GM23338 (cell line): ENCODE measurements around the gene PLXNC1. TPM values are rescaled to one million over a fixed set of nuclear protein-coding genes. Genes with fewer than 3 reads are reported as not detected.

Experiments used
- ATAC-seq: fragments of 200-7000 bp; cut with Tn5 transposase; 3 replicates; pipeline ENCODE4 v1.9.1; 2020
- DNase-seq: peaks from one replicate; pipeline ENCODE4 v3.0.0-alpha.2; 2015; ENCODE audit warnings: low spot score
- H2AFZ ChIP-seq: fragments of 200-600 bp; sonication (generic); 2 replicates; pipeline ENCODE4 v1.8.0; 2016; ENCODE audit warnings: antibody characterized with exemption, mild to moderate bottlenecking, moderate library complexity
- H3F3A ChIP-seq: fragments of 200-600 bp; sonication (generic); replicated peaks from 2 replicates; pipeline ENCODE4 v1.8.0; 2017; ENCODE audit warnings: antibody characterized with exemption, mixed run types, low read depth
- H3K27ac ChIP-seq: fragments of 200-600 bp; sonication (generic); 2 replicates; pipeline ENCODE4 v1.6.1; 2016; ENCODE audit warnings: low read depth
- H3K27me3 ChIP-seq: fragments of 200-600 bp; sonication (generic); 2 replicates; pipeline ENCODE4 v1.8.0; 2016; ENCODE audit warnings: mild to moderate bottlenecking, mixed run types, moderate library complexity; ENCODE audit not compliant: insufficient read depth
- H3K36me3 ChIP-seq: fragments of 200-600 bp; sonication (generic); 2 replicates; pipeline ENCODE4 v1.8.0; 2016; ENCODE audit warnings: mild to moderate bottlenecking; ENCODE audit not compliant: insufficient read depth
- H3K4me1 ChIP-seq: fragments of 200-600 bp; sonication (generic); 2 replicates; pipeline ENCODE4 v1.8.0; 2016; ENCODE audit warnings: mild to moderate bottlenecking, moderate library complexity; ENCODE audit not compliant: insufficient read depth
- H3K4me2 ChIP-seq: fragments of 200-600 bp; sonication (generic); 2 replicates; pipeline ENCODE4 v1.7.1; 2017; ENCODE audit warnings: mixed run types
- H3K4me3 ChIP-seq: fragments of 200-600 bp; sonication (generic); 2 replicates; pipeline ENCODE4 v1.6.1; 2016; ENCODE audit warnings: mixed run types
- H3K79me2 ChIP-seq: fragments of 200-600 bp; sonication (generic); replicated peaks from 2 replicates; pipeline ENCODE4 v1.8.0; 2017; ENCODE audit warnings: mild to moderate bottlenecking; ENCODE audit not compliant: insufficient read depth
- H3K9me2 ChIP-seq: fragments of 200-600 bp; sonication (generic); 2 replicates; pipeline ENCODE4 v1.8.0; 2017; ENCODE audit not compliant: insufficient read depth
- H4K20me1 ChIP-seq: fragments of 200-600 bp; sonication (generic); replicated peaks from 2 replicates; pipeline ENCODE4 v1.8.0; 2017; ENCODE audit warnings: mild to moderate bottlenecking; ENCODE audit not compliant: insufficient read depth
- H3K27ac Mint-ChIP-seq: 2 replicates; pipeline ENCODE4 v1.8.0; 2020; ENCODE audit warnings: inconsistent platforms, mild to moderate bottlenecking, moderate library complexity, mixed read lengths
- H3K27me3 Mint-ChIP-seq: 3 replicates; pipeline ENCODE4 v1.8.0; 2022; ENCODE audit warnings: low read depth, mild to moderate bottlenecking, moderate library complexity, mixed read lengths, inconsistent platforms; ENCODE audit not compliant: insufficient read depth, poor library complexity
- H3K36me3 Mint-ChIP-seq: 3 replicates; pipeline ENCODE4 v1.8.0; 2021; ENCODE audit warnings: low read depth, mild to moderate bottlenecking, inconsistent platforms, moderate library complexity, mixed read lengths
- H3K4me1 Mint-ChIP-seq: 3 replicates; pipeline ENCODE4 v1.8.0; 2020; ENCODE audit warnings: mild to moderate bottlenecking, inconsistent platforms, mixed read lengths
- H3K4me3 Mint-ChIP-seq: 3 replicates; pipeline ENCODE4 v1.8.0; 2021; ENCODE audit warnings: moderate library complexity, mild to moderate bottlenecking, inconsistent platforms, mixed read lengths
- H3K9me3 Mint-ChIP-seq: 3 replicates; pipeline ENCODE4 v1.8.0; 2020; ENCODE audit warnings: moderate library complexity, mild to moderate bottlenecking, inconsistent platforms, mixed read lengths
- EZH2 ChIP-seq: fragments of 200-600 bp; sonication (generic); IDR thresholded peaks from one replicate; pipeline ENCODE4 v1.8.0; 2017; ENCODE audit warnings: antibody characterized with exemption, mild to moderate bottlenecking, low read depth; ENCODE audit not compliant: unreplicated experiment
- EZH2phosphoT487 ChIP-seq: fragments of 200-600 bp; sonication (generic); IDR thresholded peaks from one replicate; pipeline ENCODE4 v1.8.1; 2018; ENCODE audit warnings: antibody characterized with exemption; ENCODE audit not compliant: unreplicated experiment
- NANOG ChIP-seq: IDR thresholded peaks from 2 replicates; pipeline ENCODE4 v1.6.1; 2016; ENCODE audit warnings: antibody characterized with exemption, borderline replicate concordance
- POLR2AphosphoS5 ChIP-seq: IDR thresholded peaks from 2 replicates; pipeline ENCODE4 v1.6.1; 2016; ENCODE audit warnings: antibody characterized with exemption, low read depth
- STAT1 ChIP-seq: IDR thresholded peaks from one replicate; pipeline ENCODE4 v1.6.1; 2016; ENCODE audit warnings: antibody characterized with exemption; ENCODE audit not compliant: unreplicated experiment
- ZNF114 ChIP-seq: fragments of 250-450 bp; sonication (Bioruptor Pico); IDR thresholded peaks from 2 replicates; pipeline ENCODE4 v1.5.0; 2020; ENCODE audit warnings: mild to moderate bottlenecking, moderate library complexity
- ZNF331 ChIP-seq: fragments of 250-450 bp; sonication (Bioruptor Pico); IDR thresholded peaks from 2 replicates; pipeline ENCODE4 v1.5.0; 2020; ENCODE audit warnings: low read depth, mild to moderate bottlenecking, moderate library complexity
- ZNF462 ChIP-seq: fragments of 250-450 bp; sonication (Bioruptor Pico); IDR thresholded peaks from 2 replicates; pipeline ENCODE4 v1.5.0; 2020; ENCODE audit warnings: mild to moderate bottlenecking, moderate library complexity
- polyA plus RNA-seq: library from polyadenylated mRNA; unstranded; fragments of >200 nt; fragmentation: Nextera tagmentation; extraction: Ambion mirVana; gene quantifications from 2 replicates; pipeline ENCODE4 v1.2.1, GENCODE V29; 2016
- total RNA-seq: library from RNA; depleted of rRNA; stranded (reverse); fragments of >200 nt; shearing (Covaris generic); gene quantifications from 2 replicates; pipeline ENCODE4 v1.2.3, GENCODE V29; 2014
- TF ChIP-seq, protein P1 (sequence below): IDR thresholded peaks from one replicate; pipeline ENCODE4 v1.6.1; 2018; ENCODE audit warnings: antibody characterized with exemption; ENCODE audit not compliant: unreplicated experiment
- TF ChIP-seq, protein P2 (sequence below), 2 experiments: fragments of 200-600 bp in 1 of 2; sonication (generic) in 1 of 2; conservative IDR thresholded peaks; 2 replicates each; pipeline versions ENCODE4 v1.5.1 to v1.6.1; 2016 to 2017; ENCODE audit warnings: antibody characterized with exemption in 2 of 2, low read depth in 2 of 2, mild to moderate bottlenecking in 2 of 2, moderate library complexity in 1 of 2
- TF ChIP-seq, protein P3 (sequence below): IDR thresholded peaks from 2 replicates; pipeline ENCODE4 v1.6.1; 2016; ENCODE audit warnings: antibody characterized with exemption

Gene PLXNC1
- total and polyA plus RNA-seq, 2 experiments from 2014 or later: 1.9 to 6.5 TPM

DNA sequence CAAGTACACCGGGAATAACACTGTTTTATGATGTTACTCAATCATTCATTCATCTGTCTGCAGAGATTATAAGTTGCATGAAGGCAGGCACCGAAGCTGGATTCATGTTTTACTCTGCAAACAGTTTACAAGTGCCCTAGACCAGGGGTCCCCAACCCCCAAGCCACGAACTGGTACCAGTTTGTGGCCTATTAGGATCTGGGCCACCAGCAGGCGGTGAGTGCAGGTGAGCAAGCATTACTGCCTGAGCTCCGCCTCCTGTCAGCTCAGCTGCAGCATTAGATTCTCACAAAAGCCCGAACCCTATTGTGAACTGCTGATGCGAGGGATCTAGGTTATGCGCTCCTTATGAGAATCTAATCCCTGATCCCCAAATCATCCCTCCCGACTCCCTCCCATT is 38.1 kb upstream of the PLXNC1 start (continued):
- no peak for TF ChIP-seq EZH2phosphoT487
- TF ChIP-seq, protein P1, sequence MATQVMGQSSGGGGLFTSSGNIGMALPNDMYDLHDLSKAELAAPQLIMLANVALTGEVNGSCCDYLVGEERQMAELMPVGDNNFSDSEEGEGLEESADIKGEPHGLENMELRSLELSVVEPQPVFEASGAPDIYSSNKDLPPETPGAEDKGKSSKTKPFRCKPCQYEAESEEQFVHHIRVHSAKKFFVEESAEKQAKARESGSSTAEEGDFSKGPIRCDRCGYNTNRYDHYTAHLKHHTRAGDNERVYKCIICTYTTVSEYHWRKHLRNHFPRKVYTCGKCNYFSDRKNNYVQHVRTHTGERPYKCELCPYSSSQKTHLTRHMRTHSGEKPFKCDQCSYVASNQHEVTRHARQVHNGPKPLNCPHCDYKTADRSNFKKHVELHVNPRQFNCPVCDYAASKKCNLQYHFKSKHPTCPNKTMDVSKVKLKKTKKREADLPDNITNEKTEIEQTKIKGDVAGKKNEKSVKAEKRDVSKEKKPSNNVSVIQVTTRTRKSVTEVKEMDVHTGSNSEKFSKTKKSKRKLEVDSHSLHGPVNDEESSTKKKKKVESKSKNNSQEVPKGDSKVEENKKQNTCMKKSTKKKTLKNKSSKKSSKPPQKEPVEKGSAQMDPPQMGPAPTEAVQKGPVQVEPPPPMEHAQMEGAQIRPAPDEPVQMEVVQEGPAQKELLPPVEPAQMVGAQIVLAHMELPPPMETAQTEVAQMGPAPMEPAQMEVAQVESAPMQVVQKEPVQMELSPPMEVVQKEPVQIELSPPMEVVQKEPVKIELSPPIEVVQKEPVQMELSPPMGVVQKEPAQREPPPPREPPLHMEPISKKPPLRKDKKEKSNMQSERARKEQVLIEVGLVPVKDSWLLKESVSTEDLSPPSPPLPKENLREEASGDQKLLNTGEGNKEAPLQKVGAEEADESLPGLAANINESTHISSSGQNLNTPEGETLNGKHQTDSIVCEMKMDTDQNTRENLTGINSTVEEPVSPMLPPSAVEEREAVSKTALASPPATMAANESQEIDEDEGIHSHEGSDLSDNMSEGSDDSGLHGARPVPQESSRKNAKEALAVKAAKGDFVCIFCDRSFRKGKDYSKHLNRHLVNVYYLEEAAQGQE: no peak
- no peak for TF ChIP-seq ZNF114 (CRISPR knock-in tag)
- TF ChIP-seq STAT1: no peak
- no peak for TF ChIP-seq ZNF331 (CRISPR knock-in tag)

DNA sequence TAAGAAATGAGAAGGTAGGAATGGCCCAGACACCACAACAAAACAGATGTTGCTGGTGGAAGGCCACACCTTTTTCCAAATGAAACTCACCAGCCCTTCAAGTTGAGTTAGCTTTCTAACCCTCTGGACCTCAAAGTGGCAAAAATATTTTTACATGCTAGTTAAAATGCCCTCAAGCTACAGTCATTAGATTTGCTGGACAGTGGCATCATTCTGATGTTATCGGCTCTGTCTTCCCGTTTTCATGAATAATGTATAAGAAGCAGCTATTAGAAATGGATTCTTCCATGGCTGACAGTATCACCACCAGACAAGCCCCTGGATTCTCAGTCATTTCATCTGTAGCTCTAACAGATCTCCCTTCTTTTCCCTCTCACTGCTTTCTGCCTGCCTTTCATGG is 37.1 kb upstream of the PLXNC1 start:
- no peak overlapping the region for H2AFZ ChIP-seq
- no peaks in the 10 kb centered on the region for H3K36me3 ChIP-seq
- ATAC-seq: no peak
- H3F3A ChIP-seq: no peaks in the 10 kb centered on the region
- H3K27ac ChIP-seq: no peak overlapping the region
- H3K4me1 ChIP-seq: no peaks in the 10 kb centered on the region; the same call in 1 of the 2 replicates
- TF ChIP-seq ZNF462 (CRISPR knock-in tag): no peak
- TF ChIP-seq POLR2AphosphoS5: no peak
- no peak for TF ChIP-seq ZNF331 (CRISPR knock-in tag)
- TF ChIP-seq, protein P2, sequence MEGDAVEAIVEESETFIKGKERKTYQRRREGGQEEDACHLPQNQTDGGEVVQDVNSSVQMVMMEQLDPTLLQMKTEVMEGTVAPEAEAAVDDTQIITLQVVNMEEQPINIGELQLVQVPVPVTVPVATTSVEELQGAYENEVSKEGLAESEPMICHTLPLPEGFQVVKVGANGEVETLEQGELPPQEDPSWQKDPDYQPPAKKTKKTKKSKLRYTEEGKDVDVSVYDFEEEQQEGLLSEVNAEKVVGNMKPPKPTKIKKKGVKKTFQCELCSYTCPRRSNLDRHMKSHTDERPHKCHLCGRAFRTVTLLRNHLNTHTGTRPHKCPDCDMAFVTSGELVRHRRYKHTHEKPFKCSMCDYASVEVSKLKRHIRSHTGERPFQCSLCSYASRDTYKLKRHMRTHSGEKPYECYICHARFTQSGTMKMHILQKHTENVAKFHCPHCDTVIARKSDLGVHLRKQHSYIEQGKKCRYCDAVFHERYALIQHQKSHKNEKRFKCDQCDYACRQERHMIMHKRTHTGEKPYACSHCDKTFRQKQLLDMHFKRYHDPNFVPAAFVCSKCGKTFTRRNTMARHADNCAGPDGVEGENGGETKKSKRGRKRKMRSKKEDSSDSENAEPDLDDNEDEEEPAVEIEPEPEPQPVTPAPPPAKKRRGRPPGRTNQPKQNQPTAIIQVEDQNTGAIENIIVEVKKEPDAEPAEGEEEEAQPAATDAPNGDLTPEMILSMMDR (conservative IDR thresholded peaks at IDR 0.05; ENCODE audit: low read depth in 2 of 2): no peak
- TF ChIP-seq EZH2: no peak
- TF ChIP-seq, protein P3, sequence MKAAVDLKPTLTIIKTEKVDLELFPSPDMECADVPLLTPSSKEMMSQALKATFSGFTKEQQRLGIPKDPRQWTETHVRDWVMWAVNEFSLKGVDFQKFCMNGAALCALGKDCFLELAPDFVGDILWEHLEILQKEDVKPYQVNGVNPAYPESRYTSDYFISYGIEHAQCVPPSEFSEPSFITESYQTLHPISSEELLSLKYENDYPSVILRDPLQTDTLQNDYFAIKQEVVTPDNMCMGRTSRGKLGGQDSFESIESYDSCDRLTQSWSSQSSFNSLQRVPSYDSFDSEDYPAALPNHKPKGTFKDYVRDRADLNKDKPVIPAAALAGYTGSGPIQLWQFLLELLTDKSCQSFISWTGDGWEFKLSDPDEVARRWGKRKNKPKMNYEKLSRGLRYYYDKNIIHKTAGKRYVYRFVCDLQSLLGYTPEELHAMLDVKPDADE: no peak
- no peak for TF ChIP-seq NANOG
- H3K9me2 ChIP-seq: 0 out of 2 replicates have a peak, but pooled peaks cover 2% of the 10 kb centered on the region
- Mint-ChIP-seq H3K9me3 (peaks cover 5% of the 10 kb centered on the region; the same call in 2 of the 3 replicates), H3K4me3 (no peak overlapping the region), H3K4me1 (peaks cover 10% of the 10 kb centered on the region; the same call in 2 of the 3 replicates), H3K27me3 (peaks cover 2% of the 10 kb centered on the region), H3K36me3 (peaks cover 3% of the 10 kb centered on the region; the same call in 1 of the 3 replicates), H3K27ac (no peak overlapping the region)
- H4K20me1 ChIP-seq: no peaks in the 10 kb centered on the region
- H3K4me3 ChIP-seq: no peak overlapping the region
- H3K4me2 ChIP-seq: no peak overlapping the region
- H3K79me2 ChIP-seq: no peaks in the 10 kb centered on the region
- H3K27me3 ChIP-seq: no peaks in the 10 kb centered on the region
- no peak for DNase-seq
